ENCODE measurements around the gene GARIN5A.
"Not testable (repeated sequence)": the region's sequence is repeated elsewhere in the genome, so short reads cannot be mapped to it uniquely, and the experiment has no call there.

The GARIN5A gene

DNA sequence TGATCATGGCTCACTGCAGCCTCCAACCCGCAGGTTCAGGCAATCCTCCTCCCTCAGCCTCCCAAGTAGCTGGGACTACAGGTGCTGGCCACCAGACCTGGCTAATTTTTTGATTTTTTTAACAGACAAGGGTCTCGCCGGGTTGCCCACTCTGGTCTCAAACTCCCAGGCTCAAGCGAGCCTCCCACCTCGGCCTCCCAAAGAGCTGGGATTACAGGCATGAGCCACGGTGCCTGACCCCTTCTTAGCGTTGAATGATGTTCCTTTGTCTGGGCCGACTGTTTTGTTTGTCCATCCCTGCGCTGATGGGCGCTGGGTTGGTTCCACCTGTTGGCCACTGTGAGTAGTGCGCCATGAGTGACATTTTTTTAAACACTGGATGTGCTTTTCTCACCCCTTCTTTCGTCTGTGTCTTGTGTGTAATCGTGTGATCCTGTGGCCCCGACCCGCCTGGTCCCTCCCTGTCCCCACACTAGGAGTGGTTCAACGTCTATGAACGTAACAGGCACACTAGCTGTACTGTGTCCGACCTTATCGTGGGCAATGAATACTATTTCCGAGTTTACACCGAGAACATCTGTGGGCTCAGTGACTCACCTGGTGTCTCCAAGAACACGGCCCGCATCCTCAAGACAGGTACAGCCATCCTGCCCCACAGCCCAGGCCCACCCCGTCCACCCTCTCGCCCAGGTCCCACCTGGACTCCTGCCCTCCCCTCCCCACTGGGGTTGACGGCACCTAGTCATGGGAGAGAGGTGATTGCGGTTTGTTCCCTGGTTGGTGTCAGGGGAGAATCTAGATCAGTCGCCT is 15.4 kb downstream of the GARIN5A start:
- DNase-seq = peak; percentile 75

DNA sequence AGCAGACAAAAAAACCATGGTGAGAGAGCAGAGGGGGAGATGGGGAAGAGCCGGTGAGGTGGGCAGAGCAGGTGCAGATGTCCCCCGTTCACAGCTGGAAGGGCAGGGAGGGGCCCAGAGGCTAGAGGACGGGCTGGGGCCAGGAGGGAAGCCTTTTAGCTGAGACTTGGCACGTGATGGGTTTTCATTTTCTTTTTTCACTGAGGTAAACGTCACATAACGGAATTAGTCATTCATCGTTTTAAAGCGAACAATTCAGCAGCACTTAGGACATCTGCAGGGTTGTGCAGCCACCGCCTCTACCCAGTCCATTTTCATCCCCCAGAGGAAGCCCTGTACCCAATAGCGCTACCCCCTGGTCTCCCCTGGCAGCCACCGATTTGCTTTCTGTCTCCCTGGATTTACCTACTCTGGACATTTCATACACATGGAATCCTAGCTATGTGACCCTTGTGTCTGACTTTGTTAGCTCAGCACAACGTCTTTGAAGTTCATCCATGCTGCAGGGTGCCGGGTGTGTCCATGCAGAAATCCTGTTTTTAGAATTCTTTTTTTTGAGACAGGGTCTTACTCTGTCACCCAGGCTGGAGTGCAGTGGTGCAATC is 16.4 kb downstream of the GARIN5A start:
- DNase-seq = peak; percentile 73

DNA sequence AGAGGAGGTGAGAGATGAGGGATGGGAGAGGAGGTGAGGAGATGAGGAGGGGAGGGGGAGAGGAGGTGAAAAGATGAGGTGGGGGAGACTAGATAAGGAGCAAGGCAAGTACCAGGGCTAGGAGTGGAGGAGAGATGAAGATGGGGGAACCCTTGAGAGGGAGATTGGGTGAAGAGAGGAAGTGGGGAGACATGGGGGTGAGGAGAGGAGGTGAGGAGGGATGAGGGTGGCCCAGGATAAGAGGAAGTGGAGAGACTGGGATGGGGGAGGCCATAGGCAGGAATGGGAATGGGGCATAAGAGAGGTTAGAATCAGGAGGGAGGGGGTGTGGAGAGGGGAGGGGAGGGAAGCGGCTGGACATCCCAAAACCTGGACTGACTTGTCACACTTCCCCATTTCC is 17.0 kb downstream of the GARIN5A start:
- no peak for DNase-seq

DNA sequence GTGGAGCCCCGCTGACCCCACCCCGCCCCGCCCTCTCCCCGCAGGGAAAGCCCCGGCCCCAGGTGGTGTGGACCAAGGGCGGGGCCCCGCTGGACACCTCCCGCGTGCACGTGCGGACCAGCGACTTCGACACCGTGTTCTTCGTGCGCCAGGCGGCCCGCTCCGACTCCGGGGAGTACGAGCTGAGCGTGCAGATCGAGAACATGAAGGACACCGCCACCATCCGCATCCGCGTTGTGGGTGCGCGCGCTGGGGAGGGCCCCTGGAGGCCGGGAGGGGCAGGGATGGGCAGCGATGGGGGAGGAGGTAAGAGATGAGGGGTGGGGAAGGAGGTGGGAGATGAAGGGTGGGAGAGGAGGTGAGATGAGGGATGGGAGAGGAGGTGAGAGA is 17.6 kb downstream of the GARIN5A start:
- DNase-seq = no peak

DNA sequence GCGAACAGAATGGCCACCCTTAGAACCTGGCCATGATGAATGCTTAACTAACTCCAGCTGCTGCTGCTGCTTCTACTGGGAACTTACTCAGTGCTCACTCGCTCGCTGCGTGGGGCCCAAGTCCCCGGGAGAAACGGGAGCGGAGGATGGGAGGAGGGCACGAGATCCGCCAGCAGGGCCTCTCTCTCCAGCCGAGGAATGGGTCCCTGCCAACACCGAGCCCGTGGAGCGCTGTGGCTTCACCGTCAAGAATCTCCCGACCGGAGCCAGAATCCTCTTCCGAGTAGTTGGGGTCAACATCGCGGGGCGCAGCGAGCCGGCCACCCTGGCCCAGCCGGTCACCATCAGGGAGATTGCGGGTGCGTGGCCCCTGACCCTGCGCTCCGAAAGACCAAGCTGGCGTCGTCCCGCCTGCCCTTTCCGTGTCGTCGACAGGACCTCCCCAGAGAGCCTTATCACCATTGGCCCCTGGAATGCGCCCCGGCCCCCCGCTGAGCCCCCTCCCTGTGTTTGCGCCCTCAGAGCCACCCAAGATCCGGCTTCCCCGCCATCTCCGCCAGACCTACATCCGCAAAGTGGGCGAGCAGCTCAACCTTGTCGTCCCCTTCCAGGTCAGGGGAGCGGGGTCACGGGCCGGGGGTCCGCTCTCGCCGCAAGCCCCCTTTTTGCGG is 18.1 kb downstream of the GARIN5A start:
- no peak for DNase-seq

DNA sequence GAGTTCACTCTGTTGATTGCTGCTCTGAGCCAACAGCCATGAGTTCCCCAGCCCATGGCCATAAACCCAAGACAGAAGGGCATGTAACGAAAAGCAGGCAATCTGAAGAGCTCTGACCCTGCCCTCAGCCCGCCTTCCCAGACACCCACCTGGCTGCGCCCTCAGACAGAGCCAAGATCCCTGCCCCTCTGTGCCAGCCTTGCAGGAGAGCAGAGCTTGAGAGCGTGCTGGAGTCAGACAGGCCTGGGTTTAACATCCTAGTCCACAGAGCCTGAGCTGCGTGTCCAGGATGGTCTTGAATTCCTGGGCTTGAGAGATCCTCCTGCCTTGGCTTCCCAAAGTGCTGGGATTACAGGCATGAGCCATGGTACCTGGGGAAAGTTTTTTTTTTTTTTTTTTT is 19.3 kb downstream of the GARIN5A start:
- no peak for DNase-seq

DNA sequence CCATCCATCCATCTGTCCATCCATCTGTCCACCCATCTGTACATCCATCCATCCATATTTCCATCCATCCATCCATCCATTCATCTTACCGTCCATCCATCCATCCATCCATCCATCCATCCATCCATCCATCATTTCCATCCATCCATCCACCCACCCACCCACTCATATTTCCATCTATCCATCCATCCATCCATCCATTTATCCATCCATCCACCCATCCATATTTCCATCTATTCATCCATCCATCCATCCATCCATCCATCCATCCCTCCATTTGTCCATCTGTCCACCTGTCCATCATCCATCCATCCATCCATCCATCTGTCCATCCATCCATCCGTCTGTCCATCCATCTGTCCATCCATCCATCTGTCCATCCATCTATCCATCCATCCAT is 20.7 kb downstream of the GARIN5A start:
- no peak for DNase-seq

DNA sequence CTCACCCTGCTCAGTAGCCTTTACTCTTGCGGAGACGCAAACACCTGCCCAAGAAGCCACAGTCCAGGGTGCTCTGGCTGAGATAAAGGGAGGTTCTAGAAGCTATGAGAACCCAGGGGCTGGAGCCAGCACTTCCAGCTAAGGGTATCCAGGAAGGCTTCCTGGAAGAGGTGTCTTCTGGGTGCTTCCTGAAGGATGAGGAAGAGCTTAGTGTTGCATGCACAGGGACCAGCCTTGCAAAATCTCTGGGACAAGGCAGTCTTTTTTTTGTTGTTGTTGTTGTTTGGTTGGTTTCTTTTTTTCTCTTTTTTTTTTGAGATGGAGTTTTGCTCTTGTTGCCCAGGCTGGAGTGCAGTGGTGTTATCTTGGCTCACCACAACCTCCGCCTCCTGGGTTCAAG is 23.4 kb downstream of the GARIN5A start:
- no peak for DNase-seq

DNA sequence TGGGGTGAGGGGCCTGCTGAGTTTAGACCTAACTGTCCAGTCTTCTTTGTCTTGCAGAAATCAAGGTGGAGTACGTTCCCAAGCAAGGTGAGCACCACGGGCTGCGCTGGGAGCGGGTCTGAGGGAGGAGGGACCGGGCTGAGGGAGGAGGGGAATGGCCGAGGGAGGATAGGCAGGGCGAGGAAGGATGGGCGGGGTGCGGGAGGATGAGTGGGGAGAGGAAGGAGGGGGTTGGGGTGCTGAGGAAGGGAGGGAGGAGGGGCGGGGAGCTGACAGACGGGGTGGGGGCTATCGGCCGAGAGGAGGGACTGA is 25.5 kb downstream of the GARIN5A start:
- no peak for DNase-seq

DNA sequence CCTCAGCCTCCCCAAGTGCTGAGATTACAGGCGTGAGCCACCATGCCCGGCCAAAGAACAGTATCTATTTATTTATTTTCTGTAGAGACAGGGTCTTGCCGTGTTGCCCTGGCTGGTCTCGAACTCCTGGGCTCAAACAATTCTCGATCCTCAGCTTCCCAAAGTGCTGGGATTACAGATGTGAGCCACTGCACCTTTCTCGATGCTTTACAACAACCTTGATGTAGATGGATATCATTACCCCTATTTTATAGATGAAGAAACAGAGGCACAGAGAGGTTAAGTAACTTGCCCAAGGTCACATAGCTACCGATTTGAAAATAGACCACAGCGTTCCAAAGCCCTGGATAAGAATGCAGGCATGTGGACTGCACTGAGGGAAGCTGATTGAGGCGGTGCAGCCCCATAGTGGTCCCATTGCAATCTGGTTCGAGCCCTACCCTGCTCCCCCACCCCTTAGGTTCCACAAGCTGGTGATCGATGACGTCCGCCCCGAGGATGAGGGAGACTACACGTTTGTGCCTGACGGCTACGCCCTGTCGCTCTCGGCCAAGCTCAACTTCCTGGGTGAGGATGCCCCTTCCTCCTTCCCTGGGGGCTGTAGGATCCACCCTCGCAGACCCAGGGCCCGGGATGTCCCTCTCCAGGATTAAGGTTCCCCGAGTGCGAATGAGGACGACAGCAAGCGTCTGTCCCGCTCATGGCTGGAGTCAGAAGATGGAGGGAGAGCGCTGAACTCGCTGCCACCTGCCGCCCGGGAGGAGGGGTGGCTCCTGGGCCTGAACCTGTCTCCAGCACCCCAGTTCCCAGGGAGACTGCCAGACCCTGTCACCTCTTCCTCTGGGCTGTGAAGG is 26.1 kb downstream of the GARIN5A start:
- no peak for DNase-seq

DNA sequence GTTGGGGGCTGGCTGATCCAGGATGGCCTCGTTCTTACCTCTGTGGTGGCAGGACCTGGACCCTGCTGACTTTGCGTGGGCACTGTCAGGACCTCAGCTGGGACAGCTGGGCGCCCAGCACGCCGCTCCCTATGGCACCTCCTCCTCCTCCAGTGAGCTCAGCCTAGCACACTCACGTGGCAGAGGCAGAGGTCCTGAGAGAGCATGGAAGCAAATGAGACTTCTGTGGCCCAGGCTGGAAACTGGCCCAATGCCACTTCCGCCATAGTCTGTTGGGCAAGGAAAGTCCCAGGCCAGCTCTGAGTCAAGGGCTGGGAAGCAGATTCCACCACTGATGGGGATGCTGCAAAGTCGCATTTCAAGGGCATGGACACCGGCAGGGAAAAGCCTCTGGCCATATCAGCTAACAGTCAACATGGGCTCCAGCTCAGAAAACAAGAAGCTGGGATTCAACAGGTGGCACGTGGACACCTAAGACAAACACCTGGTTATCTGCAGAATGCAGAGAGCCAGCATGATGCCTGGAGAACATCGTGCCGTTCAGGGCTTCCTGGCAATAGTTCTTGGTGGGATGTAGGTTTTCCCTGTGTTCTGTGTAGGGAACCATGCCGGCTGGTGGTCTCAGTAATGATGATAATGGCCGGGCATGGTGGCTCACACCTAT is 27.3 kb downstream of the GARIN5A start:
- no peak for DNase-seq

DNA sequence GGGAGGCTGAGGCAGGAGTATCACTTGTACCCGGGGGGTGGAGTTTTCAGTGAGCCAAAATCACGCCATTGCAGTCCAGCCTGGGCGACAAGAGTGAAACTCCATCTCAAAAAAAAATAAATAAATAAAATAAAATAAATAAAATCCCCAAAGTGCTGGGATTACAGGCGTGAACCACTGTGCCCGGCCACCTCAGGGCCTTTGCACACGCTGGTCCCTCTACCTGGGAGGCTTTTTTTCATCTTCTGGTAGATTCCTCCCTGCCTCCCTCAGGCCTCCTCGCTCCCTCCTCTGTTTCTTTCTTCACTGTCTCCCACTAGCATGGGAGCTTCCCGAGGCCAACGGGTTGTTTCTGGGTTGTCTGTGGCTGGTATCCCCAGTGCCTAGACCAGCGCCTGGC is 28.9 kb downstream of the GARIN5A start:
- DNase-seq = no peak

DNA sequence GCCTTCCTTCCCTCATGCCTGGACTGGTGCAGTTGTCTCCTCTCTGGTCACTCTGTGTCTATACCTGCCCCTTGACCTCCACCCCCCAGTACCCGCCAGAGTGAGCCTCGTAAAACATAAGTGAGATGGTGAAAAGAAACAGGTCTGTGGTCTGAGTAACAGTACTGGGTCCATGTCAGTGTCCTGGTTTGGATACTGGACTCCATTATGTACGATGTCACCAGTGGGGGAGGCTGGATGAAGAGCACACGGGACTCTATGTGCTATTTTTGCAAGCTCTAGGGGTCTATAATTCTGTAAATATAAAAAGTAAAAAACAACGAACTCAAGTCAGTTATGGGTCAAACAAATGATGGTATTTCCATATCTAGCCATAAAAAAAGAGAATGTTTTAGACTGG is 29.6 kb downstream of the GARIN5A start:
- DNase-seq = no peak

DNA sequence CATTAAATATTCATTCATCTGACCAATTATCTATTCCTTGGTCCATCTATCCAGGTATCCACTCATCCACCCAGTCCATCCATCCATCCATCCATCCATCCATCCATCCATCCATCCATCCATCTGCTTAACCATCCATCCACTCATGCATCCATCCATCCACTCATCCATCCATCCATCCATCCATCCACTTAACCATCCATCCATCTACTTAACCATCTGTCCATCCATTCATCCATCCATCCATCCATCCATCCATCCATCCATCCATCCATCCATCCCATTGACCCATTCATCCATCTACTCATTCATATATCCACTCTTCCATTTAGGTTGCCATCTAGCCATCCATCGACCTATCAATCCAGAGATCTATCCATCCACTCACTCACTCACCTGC is 32.6 kb downstream of the GARIN5A start:
- DNase-seq = no peak

DNA sequence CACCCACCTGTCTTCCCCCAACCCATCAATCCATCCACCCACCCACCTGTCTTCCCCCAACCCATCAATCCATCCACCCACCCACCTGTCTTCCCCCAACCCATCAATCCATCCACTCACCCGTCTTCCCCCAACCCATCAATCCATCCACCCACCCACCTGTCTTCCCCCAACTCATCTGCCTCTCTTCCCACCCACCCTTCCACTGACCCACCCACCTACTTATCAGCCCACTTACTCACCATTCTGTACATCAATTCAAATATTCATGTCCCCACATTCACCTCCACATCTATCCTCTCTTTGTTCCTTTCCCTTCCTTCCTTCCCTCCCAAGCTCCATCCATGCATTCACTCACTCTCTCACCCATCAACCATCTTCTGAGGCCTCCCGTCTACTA is 37.5 kb downstream of the GARIN5A start:
- DNase-seq = not testable (repeated sequence)

DNA sequence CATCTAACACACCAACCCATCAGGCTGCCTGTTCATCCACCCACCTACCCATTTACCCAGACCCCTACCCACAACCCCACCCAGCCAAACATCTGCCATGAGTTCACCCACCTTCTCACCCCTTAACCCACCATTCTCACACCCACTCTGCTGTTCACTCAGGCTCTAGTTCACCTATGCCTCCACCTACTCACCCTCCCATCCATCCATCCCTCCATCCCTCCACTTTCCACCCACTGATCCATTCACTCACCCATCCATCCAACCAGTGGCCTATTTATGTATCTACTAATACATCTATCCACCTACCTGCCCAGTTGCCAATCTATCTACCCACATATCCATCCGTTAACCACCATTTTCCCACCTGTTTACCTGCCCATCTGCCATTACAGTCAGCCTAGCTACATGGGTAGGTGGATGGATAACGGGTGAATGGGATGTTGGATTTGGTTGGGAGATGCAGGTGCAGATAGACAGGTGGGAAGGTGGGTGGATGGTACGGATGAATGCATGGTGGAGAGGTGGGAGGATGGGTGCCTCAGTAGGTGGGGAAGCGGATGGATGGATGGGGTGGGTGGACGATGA is 38.7 kb downstream of the GARIN5A start:
- DNase-seq = no peak

DNA sequence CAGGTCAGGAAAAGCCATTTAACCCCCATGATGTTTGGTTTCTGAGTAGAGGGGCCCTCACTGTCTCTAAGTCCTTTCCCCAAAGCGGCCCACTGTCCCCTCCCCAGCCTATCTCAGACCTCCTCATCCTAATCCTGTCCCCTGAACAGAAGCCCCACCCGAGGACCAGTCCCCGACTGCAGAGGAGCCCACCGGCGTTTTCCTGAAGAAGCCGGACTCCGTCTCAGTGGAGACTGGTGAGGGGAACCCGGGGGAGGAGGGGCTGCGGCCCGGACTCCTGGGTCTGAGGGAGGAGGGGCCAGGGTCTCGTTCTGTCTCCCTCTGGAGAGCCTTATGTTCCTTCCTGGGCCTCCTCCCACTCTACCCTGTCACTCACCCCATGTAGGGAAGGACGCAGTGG is 41.0 kb downstream of the GARIN5A start:
- no peak for DNase-seq

DNA sequence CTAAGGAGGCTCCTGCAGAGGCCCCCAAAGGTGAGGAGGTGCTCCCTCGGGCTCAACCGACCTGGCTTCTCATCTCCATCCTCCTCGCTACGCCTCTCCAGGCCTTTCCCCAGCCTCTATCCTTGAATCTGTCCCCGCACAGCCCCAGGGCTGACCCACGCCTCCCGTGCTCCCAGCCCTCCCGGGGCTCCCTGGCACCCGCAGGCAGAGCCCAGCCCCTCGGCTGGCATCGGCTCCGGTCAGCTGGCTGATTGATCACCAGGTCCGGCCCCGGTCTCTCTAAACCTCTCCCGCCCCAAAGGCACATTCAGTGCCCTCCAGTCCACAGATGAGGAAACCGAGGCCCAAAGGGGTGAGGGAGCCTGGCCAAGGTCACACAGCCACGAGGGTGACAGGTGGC is 41.4 kb downstream of the GARIN5A start:
- DNase-seq = no peak

DNA sequence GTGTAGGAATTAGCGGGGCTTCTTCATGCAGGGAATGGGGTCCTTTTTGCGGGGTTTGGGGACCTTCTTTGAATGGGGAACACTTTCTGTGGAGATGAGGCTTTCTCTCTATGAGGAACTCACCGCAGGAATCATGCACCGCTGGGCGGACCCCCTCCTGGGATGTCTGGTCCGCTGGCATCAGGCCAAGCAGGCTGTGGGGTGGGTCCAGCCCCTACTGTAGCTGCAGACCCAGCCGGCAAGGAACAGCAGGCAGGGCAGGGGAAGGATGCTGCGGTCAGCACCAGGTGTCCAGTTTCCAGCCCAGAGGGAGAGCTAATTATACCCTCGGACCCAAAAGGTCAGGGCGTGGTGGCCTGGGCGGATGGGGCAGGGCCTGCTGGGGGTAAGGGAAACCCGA is 42.1 kb downstream of the GARIN5A start:
- DNase-seq = no peak

DNA sequence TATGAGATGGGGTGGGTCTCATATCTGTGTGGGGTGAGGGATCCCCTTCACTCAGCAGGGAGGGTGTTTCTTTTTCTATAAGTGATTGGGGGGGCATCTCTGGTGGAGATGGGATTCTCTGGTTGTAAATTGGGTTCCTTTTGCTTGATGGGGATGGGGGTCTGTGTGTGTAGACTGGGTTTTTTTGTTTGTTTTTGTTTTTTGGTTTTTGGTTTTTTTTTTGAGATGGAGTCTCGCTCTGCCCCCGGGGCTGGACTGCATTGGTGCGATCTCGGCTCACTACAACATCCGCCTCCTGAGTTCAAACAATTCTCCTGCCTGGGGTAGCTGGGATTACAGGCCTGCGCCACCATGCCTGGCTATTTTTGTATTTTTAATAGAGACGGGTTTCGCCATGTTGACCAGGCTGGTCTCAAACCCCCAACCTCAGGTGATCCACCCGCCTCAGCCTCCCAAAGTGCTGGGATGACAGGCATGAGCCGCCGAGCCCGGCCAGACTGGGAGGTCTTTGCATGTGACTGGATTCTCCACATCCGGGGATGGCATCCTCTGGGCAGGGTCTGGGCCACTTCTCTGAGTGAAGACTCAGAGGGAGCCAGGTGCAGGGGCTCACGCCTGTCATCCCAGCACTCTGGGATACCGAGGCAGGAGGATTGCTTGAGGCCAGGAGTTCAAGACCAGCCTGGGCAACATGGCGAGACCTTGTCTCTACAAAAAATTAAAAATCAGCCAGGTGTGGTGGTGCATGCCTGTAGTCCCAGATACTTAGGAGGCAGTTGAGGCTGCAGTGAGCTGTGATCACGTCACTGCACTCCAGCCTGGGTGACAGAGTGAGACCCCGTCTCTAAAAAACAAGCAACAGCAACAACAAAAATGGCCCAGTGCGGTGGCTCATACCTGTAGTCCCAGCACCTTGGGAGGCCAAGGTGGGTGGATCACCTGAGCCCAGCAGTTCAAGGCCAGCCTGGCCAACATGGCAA is 43.2 kb downstream of the GARIN5A start:
- no peak for DNase-seq
